ENCODE results near the gene GRK1. TPM values are rescaled to one million over a fixed set of nuclear protein-coding genes. Genes with fewer than 3 reads are reported as not detected.

GRK1 gene
- total RNA-seq, 4 donors from 2014 or later = 0.07 to 0.12 TPM; not detected in 2

GRCh38 chr13:113637262-113638160 is 29.5 kb upstream of the GRK1 start:
- H3K4me3 ChIP-seq = no peak overlapping the region
- no peaks in the 10 kb centered on the region for H3K36me3 ChIP-seq
- H3K27ac ChIP-seq = no peak overlapping the region
- no peaks in the 10 kb centered on the region for H3K4me1 ChIP-seq
- DNase-seq = peak in 1 of 2 donors; percentile 8
- no peak for TF ChIP-seq POLR2A (IDR thresholded peaks at IDR 0.05)
- TF ChIP-seq CTCF (IDR thresholded peaks at IDR 0.05) = no peak
- H3K9me3 ChIP-seq = no peaks in the 10 kb centered on the region
- H3K27me3 ChIP-seq = no peaks in the 10 kb centered on the region
- intact Hi-C loops (cut with DNase I; ENCODE audit: low total_unique reads) = no loop called here

GRCh38 chr13:113638173-113638746 is 28.8 kb upstream of the GRK1 start:
- Histone ChIP-seq H3K36me3 (no peaks in the 10 kb centered on the region), H3K27me3 (no peaks in the 10 kb centered on the region), H3K9me3 (no peaks in the 10 kb centered on the region), H3K4me1 (no peaks in the 10 kb centered on the region), H3K4me3 (no peak overlapping the region), H3K27ac (no peak overlapping the region)
- TF ChIP-seq CTCF (IDR thresholded peaks at IDR 0.05) = no peak
- no peak for TF ChIP-seq POLR2A (IDR thresholded peaks at IDR 0.05)
- intact Hi-C loops (cut with DNase I; ENCODE audit: low total_unique reads) = no loop called here
- DNase-seq = peak in 1 of 2 donors; percentile 1

GRCh38 chr13:113638806-113639205 is 28.2 kb upstream of the GRK1 start:
- no peak for DNase-seq

GRCh38 chr13:113639616-113640262 is 27.3 kb upstream of the GRK1 start:
- H3K4me1 ChIP-seq = no peaks in the 10 kb centered on the region
- H3K27me3 ChIP-seq = no peaks in the 10 kb centered on the region
- no peak overlapping the region for H3K4me3 ChIP-seq
- intact Hi-C loops (cut with DNase I; ENCODE audit: low total_unique reads) = no loop called here
- no peaks in the 10 kb centered on the region for H3K36me3 ChIP-seq
- no peaks in the 10 kb centered on the region for H3K9me3 ChIP-seq
- no peak for TF ChIP-seq POLR2A (IDR thresholded peaks at IDR 0.05)
- TF ChIP-seq CTCF (IDR thresholded peaks at IDR 0.05) = no peak
- DNase-seq = peak in 1 of 2 donors; percentile 11
- H3K27ac ChIP-seq = no peak overlapping the region

More at GRCh38 chr13:113638806-113639205, 28.2 kb upstream of the GRK1 start:
- TF ChIP-seq CTCF (IDR thresholded peaks at IDR 0.05) (no peak), POLR2A (IDR thresholded peaks at IDR 0.05) (no peak)
- Histone ChIP-seq H3K9me3 (no peaks in the 10 kb centered on the region), H3K36me3 (no peaks in the 10 kb centered on the region), H3K4me3 (no peak overlapping the region), H3K27me3 (no peaks in the 10 kb centered on the region), H3K27ac (no peak overlapping the region), H3K4me1 (no peaks in the 10 kb centered on the region)
- intact Hi-C loops (cut with DNase I; ENCODE audit: low total_unique reads) = no loop called here

- Histone ChIP-seq H3K4me1 (no peaks in the 10 kb centered on the region), H3K27me3 (no peaks in the 10 kb centered on the region), H3K9me3 (no peaks in the 10 kb centered on the region), H3K4me3 (no peak overlapping the region), H3K27ac (no peak overlapping the region), H3K36me3 (no peaks in the 10 kb centered on the region)
- no peak for DNase-seq
- no peak for TF ChIP-seq CTCF (IDR thresholded peaks at IDR 0.05)
- TF ChIP-seq POLR2A (IDR thresholded peaks at IDR 0.05) = no peak
- intact Hi-C loops (cut with DNase I; ENCODE audit: low total_unique reads) = no loop called here
Measured at GRCh38 chr13:113641426-113641825, 25.6 kb upstream of the GRK1 start.

Data from uterus (tissue), 4 donors.